Mesendoderm (in vitro differentiated cells): ENCODE data around the gene ABI3BP. TPM values are rescaled to one million over a fixed set of nuclear protein-coding genes. Genes with fewer than 3 reads are reported as not detected.
A peak's percentile ranks its signal among the peaks of the same experiment; 100 is the strongest.

Experiments used
- DNase-seq: peaks from one replicate; pipeline ENCODE4 v3.0.0; 2013
- H2AK5ac ChIP-seq: 2 replicates; pipeline ENCODE4 v1.6.1; 2013; ENCODE audit warnings: low read length, inconsistent platforms
- H2BK120ac ChIP-seq: 2 replicates; pipeline ENCODE4 v1.6.1; 2013; ENCODE audit warnings: low read depth, mild to moderate bottlenecking, low read length, moderate library complexity, mixed read lengths
- H2BK15ac ChIP-seq: replicated peaks from 2 replicates; pipeline ENCODE4 v1.6.1; 2013; ENCODE audit warnings: low read depth, mild to moderate bottlenecking, moderate library complexity
- H2BK5ac ChIP-seq: 2 replicates; pipeline ENCODE4 v1.6.1; 2013; ENCODE audit warnings: low read length, inconsistent platforms
- H3K18ac ChIP-seq: 2 replicates; pipeline ENCODE4 v1.6.1; 2013; ENCODE audit warnings: mild to moderate bottlenecking, low read length, mixed read lengths
- H3K23ac ChIP-seq: one replicate; pipeline ENCODE4 v1.6.1; 2013; ENCODE audit warnings: low read length
- H3K27ac ChIP-seq: 2 replicates; pipeline ENCODE4 v1.5.1; 2013; ENCODE audit warnings: low read depth, mild to moderate bottlenecking, inconsistent platforms, low read length, moderate library complexity
- H3K27me3 ChIP-seq: 2 replicates; pipeline ENCODE4 v1.6.1; 2013; ENCODE audit warnings: low read length, control low read depth, mild to moderate bottlenecking, inconsistent platforms; ENCODE audit not compliant: insufficient read depth, poor library complexity
- H3K36me3 ChIP-seq: 2 replicates; pipeline ENCODE4 v1.6.1; 2013; ENCODE audit warnings: low read length, inconsistent platforms; ENCODE audit not compliant: control insufficient read depth, insufficient read depth
- H3K4ac ChIP-seq: one replicate; pipeline ENCODE4 v1.6.1; 2013; ENCODE audit warnings: low read depth, mild to moderate bottlenecking, low read length, moderate library complexity
- H3K4me1 ChIP-seq: 2 replicates; pipeline ENCODE4 v1.6.1; 2013; ENCODE audit warnings: low read depth, low read length, inconsistent platforms; ENCODE audit not compliant: control insufficient read depth
- H3K4me2 ChIP-seq: 2 replicates; pipeline ENCODE4 v1.6.1; 2013; ENCODE audit warnings: low read length
- H3K4me3 ChIP-seq: 2 replicates; pipeline ENCODE4 v1.5.1; 2013; ENCODE audit warnings: mild to moderate bottlenecking, low read length
- H3K56ac ChIP-seq: one replicate; pipeline ENCODE4 v1.6.1; 2013; ENCODE audit warnings: low read length
- H3K79me1 ChIP-seq: 2 replicates; pipeline ENCODE4 v1.6.1; 2013; ENCODE audit warnings: low read length, inconsistent platforms
- H3K79me2 ChIP-seq: 2 replicates; pipeline ENCODE4 v1.6.1; 2013; ENCODE audit warnings: mild to moderate bottlenecking, low read length; ENCODE audit not compliant: control insufficient read depth, insufficient read depth
- H3K9ac ChIP-seq: 2 replicates; pipeline ENCODE4 v1.6.1; 2013; ENCODE audit warnings: low read length, inconsistent platforms
- H4K5ac ChIP-seq: one replicate; pipeline ENCODE4 v1.6.1; 2013; ENCODE audit warnings: low read length
- H4K8ac ChIP-seq: one replicate; pipeline ENCODE4 v1.6.1; 2013; ENCODE audit warnings: low read depth, mild to moderate bottlenecking, control low read depth, low read length, moderate library complexity
- WGBS: extraction: QIAGEN DNeasy Blood & Tissue Kit; methylation state at CpG from one replicate; pipeline ENCODE4 v1.1.7; 2013; ENCODE audit warnings: low lambda C conversion rate, missing lambda C conversion rate; ENCODE audit not compliant: insufficient coverage; ENCODE audit errors: extremely low coverage; 5-methylcytosine and 5-hydroxymethylcytosine counted together
- polyA plus RNA-seq, 2 experiments: library from polyadenylated mRNA; stranded (reverse); fragments of 200-250 nt; gene quantifications; one replicate each; pipeline ENCODE4 v1.2.3, GENCODE V29; 2013

The ABI3BP gene, protein sequence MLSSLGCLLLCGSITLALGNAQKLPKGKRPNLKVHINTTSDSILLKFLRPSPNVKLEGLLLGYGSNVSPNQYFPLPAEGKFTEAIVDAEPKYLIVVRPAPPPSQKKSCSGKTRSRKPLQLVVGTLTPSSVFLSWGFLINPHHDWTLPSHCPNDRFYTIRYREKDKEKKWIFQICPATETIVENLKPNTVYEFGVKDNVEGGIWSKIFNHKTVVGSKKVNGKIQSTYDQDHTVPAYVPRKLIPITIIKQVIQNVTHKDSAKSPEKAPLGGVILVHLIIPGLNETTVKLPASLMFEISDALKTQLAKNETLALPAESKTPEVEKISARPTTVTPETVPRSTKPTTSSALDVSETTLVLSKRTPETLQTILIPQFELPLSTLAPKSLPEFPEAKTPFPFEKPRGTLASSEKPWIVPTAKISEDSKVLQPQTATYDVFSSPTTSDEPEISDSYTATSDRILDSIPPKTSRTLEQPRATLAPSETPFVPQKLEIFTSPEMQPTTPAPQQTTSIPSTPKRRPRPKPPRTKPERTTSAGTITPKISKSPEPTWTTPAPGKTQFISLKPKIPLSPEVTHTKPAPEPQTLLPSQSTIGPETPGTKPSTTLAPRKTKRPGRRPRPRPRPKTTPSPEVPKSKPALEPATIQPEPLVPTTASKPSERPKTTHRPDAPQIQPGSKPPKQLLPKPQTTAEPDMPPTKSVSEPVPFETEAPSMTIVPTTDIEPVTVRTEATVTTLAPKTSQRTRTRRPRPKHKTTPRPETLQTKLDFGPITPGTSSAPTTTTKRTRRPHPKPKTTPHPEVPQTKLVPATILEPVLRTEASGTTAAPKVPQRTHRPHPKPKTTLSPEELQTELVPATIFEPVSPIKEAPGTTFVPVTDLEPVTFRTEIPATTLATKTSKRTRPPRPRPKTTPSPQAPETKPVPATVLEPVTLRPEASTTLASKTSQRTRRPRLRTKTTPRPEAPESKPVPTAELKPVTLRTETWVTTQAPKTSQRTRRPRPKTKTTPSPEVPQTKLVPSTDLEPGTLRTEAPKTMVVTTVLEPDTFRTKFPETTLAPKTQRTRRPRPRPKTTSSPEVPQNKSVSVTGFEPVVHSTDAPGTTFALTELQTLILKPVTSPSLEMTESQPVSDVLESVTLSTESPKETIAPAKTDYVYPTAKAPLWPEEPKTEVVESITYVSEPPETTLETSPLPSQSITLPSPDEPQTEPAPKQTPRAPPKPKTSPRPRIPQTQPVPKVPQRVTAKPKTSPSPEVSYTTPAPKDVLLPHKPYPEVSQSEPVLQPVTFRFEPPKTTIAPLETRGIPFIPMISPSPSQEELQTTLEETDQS (N-terminal part only)
- 0.17 TPM for polyA plus RNA-seq (2013, experiment 1 of 2)
- polyA plus RNA-seq (2013, experiment 2 of 2) = 0.11 TPM

DNA sequence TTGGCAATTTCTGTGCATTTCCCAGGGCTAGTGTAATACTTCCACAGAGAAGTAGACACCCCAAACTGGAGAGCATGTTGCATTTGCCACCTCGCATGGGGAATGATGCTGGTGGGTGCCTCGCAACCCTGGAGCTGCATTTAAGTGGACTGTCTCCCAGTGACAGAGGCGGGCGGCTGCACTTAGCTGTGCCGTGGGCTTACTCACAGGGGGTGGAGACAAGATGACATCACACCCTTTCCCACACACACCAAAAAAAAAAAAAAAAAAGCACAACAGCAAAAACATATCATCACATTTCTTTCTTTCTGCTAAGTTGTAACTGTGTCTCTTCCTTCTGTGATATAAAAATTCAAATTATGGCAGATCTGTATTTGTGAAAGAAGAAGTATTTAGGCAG is at the start of gene ABI3BP:
TSS of gene ABI3BP (minus strand) at position 113 of the 400 bp plus-strand sequence. CDS start at position 76, 37 bp downstream.
- Histone ChIP-seq H3K18ac (no peak within 1 kb of the TSS), H3K4me1 (no peaks in the 10 kb centered on the region), H3K79me1 (no peaks in the 10 kb centered on the region), H4K5ac (no peak within 1 kb of the TSS), H3K4ac (no peak within 1 kb of the TSS), H2BK5ac (no peak within 1 kb of the TSS), H3K27me3 (no peaks in the 10 kb centered on the region), H3K4me3 (no peak within 1 kb of the TSS), H3K4me2 (no peak within 1 kb of the TSS), H3K9ac (no peak within 1 kb of the TSS), H4K8ac (no peak within 1 kb of the TSS), H3K23ac (no peak within 1 kb of the TSS), H3K27ac (no peak within 1 kb of the TSS), H2BK120ac (no peak within 1 kb of the TSS), H2BK15ac (no peak within 1 kb of the TSS), H3K79me2 (no peaks in the 10 kb centered on the region), H3K36me3 (no peaks in the 10 kb centered on the region), H3K56ac (no peak within 1 kb of the TSS), H2AK5ac (no peak within 1 kb of the TSS)
- peak; percentile 36 for DNase-seq
- no CpG with 5 or more reads among the region's 5 CpGs for WGBS

DNA sequence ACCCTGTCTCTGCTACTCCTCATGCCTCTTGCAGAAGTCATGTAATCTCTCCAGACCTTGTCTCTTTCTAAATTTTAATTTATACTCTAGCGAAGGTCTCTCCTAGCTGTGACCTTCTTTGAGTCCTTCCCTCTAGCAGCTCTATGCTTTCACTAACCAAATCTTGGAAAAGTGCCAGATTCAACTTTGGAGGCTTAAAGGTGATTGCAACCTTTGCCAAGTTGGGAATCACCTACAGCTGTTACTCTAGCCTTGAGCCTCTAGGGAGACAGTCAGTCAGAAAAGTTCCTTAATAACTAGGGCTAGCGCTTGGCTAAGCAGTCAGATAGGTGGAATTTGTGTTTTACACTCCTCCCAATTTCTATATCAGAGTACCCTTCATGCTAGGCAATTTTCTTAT is 46.1 kb upstream of the ABI3BP start:
- Histone ChIP-seq H3K4ac (no peak overlapping the region), H3K79me2 (no peaks in the 10 kb centered on the region), H4K8ac (no peak overlapping the region), H4K5ac (no peak overlapping the region), H2BK15ac (no peak overlapping the region), H3K4me2 (no peak overlapping the region), H3K56ac (no peak overlapping the region), H2AK5ac (no peak overlapping the region), H3K36me3 (no peaks in the 10 kb centered on the region), H3K79me1 (no peaks in the 10 kb centered on the region), H3K27ac (no peak overlapping the region), H3K9ac (no peak overlapping the region), H3K23ac (no peak overlapping the region), H3K4me3 (no peak overlapping the region), H3K18ac (no peak overlapping the region), H3K4me1 (peaks cover 4% of the 10 kb centered on the region), H3K27me3 (no peaks in the 10 kb centered on the region), H2BK120ac (no peak overlapping the region), H2BK5ac (no peak overlapping the region)
- no CpG with 5 or more reads among the region's 2 CpGs for WGBS
- no peak for DNase-seq

DNA sequence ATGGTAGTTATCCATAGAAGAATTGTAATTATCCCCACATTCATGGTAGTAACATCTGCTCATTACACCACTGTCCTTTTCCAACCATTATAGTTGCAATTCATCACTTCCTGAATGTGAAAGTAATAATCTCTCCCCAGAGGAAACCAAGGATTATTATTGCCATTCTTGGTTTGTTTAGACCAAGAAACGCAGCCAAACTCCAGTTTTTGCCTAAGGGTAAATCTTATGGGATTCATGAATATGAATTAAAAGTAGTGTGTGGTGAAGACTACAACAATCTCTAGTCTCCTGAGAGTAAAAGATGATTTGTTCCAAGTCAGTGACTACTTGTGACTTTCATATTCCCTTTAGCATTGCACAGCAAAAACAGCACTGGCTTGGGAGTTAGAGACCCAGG is 45.7 kb upstream of the ABI3BP start:
- no peak overlapping the region for H3K18ac ChIP-seq
- no peak overlapping the region for H3K4me2 ChIP-seq
- no peak overlapping the region for H3K23ac ChIP-seq
- no peak overlapping the region for H2BK120ac ChIP-seq
- no peaks in the 10 kb centered on the region for H3K79me2 ChIP-seq
- no peaks in the 10 kb centered on the region for H3K79me1 ChIP-seq
- DNase-seq = no peak
- no peaks in the 10 kb centered on the region for H3K27me3 ChIP-seq
- no peak overlapping the region for H4K8ac ChIP-seq
- no peak overlapping the region for H2BK15ac ChIP-seq
- H3K4me1 ChIP-seq = peaks cover 4% of the 10 kb centered on the region
- no CpG with 5 or more reads among the region's 1 CpG for WGBS
- no peak overlapping the region for H2AK5ac ChIP-seq
- no peak overlapping the region for H3K9ac ChIP-seq
- H2BK5ac ChIP-seq = no peak overlapping the region
- H4K5ac ChIP-seq = no peak overlapping the region
- no peak overlapping the region for H3K56ac ChIP-seq
- H3K36me3 ChIP-seq = no peaks in the 10 kb centered on the region
- no peak overlapping the region for H3K4ac ChIP-seq
- no peak overlapping the region for H3K27ac ChIP-seq
- no peak overlapping the region for H3K4me3 ChIP-seq

DNA sequence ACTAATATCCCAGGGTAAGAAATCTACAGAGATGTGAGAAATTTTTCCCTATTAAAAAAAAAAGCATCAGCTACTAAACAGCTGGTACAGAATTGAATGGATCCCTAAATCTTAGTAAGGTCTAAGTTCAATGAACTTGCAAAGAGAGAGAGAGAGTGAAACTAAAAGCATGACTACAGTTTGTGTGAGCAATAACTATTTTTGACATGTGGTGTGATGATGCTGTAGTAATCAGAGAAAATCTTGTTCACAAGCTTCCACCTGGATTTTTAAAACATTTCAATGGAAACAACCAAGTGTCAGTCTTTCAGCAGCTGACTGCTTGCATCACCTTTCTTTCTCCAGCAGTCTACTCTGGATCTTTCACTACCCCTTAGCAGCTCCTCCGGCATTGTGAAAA is 45.2 kb upstream of the ABI3BP start:
- H3K56ac ChIP-seq = no peak overlapping the region
- no peak overlapping the region for H3K27ac ChIP-seq
- no peak overlapping the region for H2AK5ac ChIP-seq
- H3K18ac ChIP-seq = no peak overlapping the region
- WGBS = no CpG with 5 or more reads among the region's 1 CpG
- H4K8ac ChIP-seq = no peak overlapping the region
- H3K79me1 ChIP-seq = no peaks in the 10 kb centered on the region
- H3K27me3 ChIP-seq = no peaks in the 10 kb centered on the region
- H3K79me2 ChIP-seq = no peaks in the 10 kb centered on the region
- H3K4me2 ChIP-seq = no peak overlapping the region
- H3K36me3 ChIP-seq = no peaks in the 10 kb centered on the region
- H3K4me1 ChIP-seq = peaks cover 4% of the 10 kb centered on the region
- H4K5ac ChIP-seq = no peak overlapping the region
- DNase-seq = no peak
- H3K9ac ChIP-seq = no peak overlapping the region
- no peak overlapping the region for H2BK120ac ChIP-seq
- H3K4me3 ChIP-seq = no peak overlapping the region
- no peak overlapping the region for H2BK15ac ChIP-seq
- H2BK5ac ChIP-seq = no peak overlapping the region
- no peak overlapping the region for H3K23ac ChIP-seq
- H3K4ac ChIP-seq = no peak overlapping the region

DNA sequence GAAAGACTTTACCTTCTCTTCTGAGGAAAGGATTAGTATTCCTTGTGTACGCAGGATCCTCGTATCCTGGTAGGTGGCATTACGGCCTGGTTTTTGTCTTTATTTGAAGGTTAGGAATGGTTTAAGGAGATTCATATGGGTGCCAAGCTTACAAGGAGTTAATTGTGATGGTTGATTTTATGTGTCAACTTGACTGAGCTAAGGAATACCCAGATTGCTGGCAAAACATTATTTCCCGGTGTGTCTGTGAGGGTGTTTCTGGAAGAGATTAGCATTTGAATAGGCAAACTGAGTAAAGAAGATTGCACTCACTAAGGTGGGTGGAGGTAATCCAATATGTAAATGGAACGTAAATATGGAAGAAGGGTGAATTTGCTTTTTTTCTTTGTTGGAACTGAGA is 44.4 kb upstream of the ABI3BP start:
- Histone ChIP-seq H3K4me2 (no peak overlapping the region), H2AK5ac (no peak overlapping the region), H2BK5ac (no peak overlapping the region), H4K5ac (no peak overlapping the region), H3K9ac (no peak overlapping the region), H3K4me1 (peaks cover 4% of the 10 kb centered on the region), H3K4ac (no peak overlapping the region), H3K79me2 (no peaks in the 10 kb centered on the region), H3K18ac (no peak overlapping the region), H3K56ac (no peak overlapping the region), H4K8ac (no peak overlapping the region), H3K27me3 (no peaks in the 10 kb centered on the region), H3K79me1 (no peaks in the 10 kb centered on the region), H2BK15ac (no peak overlapping the region), H2BK120ac (no peak overlapping the region), H3K36me3 (no peaks in the 10 kb centered on the region), H3K4me3 (no peak overlapping the region), H3K27ac (no peak overlapping the region), H3K23ac (no peak overlapping the region)
- no CpG with 5 or more reads among the region's 5 CpGs for WGBS
- no peak for DNase-seq
